Activated naive CD4-positive, alpha-beta T cell treated with anti-CD3 and anti-CD28 coated beads, Interleukin-2, amount 10 ng/mL, durations not matched to agents 7 days and 5 days (primary cell): ENCODE data around the gene KIF18B.
A peak's percentile ranks its signal among the peaks of the same experiment; 100 is the strongest.

ENCODE experiments used
- CTCF ChIA-PET: fragments of 350-600 bp; sonication (Branson Sonifier 250); formaldehyde crosslinking; loops from one replicate; lab custom pipeline; 2021; ENCODE audit warnings: antibody characterized with exemption; lab: Charles Lee
- DNase-seq: peaks from one replicate; pipeline ENCODE4 v3.0.0-alpha.2; 2020
- H3K27ac Mint-ChIP-seq: one replicate; pipeline ENCODE4 v1.8.0; 2021; ENCODE audit warnings: mild to moderate bottlenecking, moderate library complexity, mixed read lengths
- H3K27me3 Mint-ChIP-seq: one replicate; pipeline ENCODE4 v1.8.0; 2021; ENCODE audit warnings: mild to moderate bottlenecking, mixed read lengths
- H3K36me3 Mint-ChIP-seq: one replicate; pipeline ENCODE4 v1.8.0; 2021; ENCODE audit warnings: mixed read lengths
- H3K4me1 Mint-ChIP-seq: one replicate; pipeline ENCODE4 v1.8.0; 2021; ENCODE audit warnings: mixed read lengths
- H3K4me3 Mint-ChIP-seq: one replicate; pipeline ENCODE4 v1.8.0; 2021; ENCODE audit warnings: mild to moderate bottlenecking, moderate library complexity, mixed read lengths
- H3K9me3 Mint-ChIP-seq: one replicate; pipeline ENCODE4 v1.8.0; 2021; ENCODE audit warnings: mixed read lengths

Gene KIF18B

GRCh38 chr17:44914148-44914547 is 33.4 kb downstream of the KIF18B start:
- Mint-ChIP-seq H3K36me3 (no peaks in the 10 kb centered on the region), H3K27ac (no peak overlapping the region), H3K9me3 (no peaks in the 10 kb centered on the region), H3K27me3 (peaks cover 90% of the 10 kb centered on the region), H3K4me3 (no peak overlapping the region), H3K4me1 (peaks cover 5% of the 10 kb centered on the region)
- DNase-seq = no peak
- CTCF ChIA-PET = no interaction called here

GRCh38 chr17:44913676-44914075 is 33.9 kb downstream of the KIF18B start:
- CTCF ChIA-PET = interaction anchor here (1.0 to 1.8 kb wide), 3 partner anchors 11 to 109 kb away, joined by 4 to 6 read pairs (median 5); no protein-coding TSS in a partner anchor
- Mint-ChIP-seq H3K27me3 (peaks cover 91% of the 10 kb centered on the region), H3K27ac (no peak overlapping the region), H3K4me1 (peaks cover 5% of the 10 kb centered on the region), H3K9me3 (no peaks in the 10 kb centered on the region), H3K4me3 (no peak overlapping the region), H3K36me3 (no peaks in the 10 kb centered on the region)
- DNase-seq = no peak

DNA sequence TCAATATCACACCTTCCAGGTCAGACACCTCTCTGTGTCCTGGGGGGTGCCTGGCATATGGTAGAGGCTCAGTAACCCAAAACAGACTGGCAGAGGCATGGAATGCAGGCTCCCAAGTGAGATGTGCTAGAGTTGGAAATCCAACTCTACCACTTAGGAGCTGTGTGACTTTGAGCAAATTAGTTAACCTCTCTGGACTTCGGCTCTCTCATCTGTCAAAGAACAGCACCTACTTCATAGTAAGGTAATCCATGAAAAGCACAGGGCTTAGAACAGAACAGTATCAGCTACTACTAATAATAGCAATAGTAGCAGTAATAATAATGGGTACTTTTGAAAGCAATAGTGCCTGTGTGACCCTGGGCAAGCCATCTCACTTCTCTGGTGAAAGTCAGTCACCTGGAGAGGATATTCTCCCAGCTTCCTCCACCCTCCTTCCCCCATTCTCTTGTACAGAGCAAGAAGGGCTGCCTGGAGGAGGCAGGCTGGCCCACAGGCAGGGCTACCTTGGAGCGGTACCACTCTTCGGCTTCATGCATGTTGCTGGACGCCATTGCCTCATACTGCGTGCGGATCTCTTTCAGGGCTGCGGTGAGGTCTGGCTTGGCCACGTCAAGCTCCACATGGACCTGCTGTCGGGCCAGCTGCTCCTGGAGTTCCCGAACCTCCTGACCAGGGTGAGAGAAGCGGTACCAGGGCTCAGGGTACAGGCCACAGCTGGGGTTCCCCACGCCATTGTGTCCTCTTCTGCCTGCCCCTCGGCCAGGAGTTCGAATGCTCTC is 34.6 kb downstream of the KIF18B start:
- Mint-ChIP-seq H3K27me3 (peaks cover 91% of the 10 kb centered on the region), H3K4me1 (peaks cover 5% of the 10 kb centered on the region), H3K36me3 (no peaks in the 10 kb centered on the region), H3K4me3 (no peak overlapping the region), H3K9me3 (no peaks in the 10 kb centered on the region), H3K27ac (no peak overlapping the region)
- DNase-seq = no peak
- CTCF ChIA-PET = interaction anchor here (1.0 to 1.8 kb wide), 3 partner anchors 11 to 109 kb away, joined by 4 to 6 read pairs (median 5); no protein-coding TSS in a partner anchor

DNA sequence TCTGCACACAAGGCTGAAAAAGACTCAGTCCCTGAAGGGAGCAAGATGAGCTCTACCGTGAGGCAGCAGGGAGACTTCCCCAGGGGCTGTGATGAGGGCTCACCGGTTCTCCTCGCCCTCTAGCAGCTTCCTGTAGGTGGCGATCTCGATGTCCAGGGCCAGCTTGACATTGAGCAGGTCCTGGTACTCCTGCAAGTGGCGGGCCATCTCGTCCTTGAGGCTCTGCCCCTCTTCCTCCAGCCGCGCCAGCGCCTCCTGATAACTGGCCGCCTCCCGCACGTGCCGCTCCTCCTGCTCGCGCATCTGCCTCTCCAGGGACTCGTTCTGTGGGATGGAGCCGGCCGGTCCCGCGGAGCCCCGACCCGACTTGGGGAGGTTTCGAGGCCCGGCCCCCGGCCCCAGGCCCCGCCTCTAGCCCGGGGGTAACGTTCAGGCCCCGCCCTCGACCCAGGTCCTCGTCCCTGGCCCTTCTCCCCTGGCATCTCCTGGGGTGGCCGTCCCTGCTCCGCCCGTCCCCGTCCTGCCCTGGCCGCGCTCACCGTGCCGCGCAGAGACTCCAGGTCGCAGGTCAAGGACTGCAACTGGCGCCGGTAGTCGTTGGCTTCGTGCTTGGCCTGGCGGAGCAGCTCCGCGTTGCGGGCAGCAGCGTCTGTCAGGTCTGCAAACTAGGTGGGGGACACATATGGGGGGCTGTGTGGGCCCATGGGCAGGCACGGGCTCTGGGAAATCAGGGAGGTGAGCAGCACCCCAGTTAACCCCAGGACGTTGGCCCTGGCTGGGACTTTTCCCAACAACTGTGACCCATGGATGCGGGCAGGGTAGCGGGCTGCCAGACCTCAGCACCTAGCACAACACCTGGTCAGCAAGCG is 36.2 kb downstream of the KIF18B start:
- peak overlapping the region; percentile 32 for H3K4me3 Mint-ChIP-seq
- H3K27me3 Mint-ChIP-seq = peaks cover 89% of the 10 kb centered on the region
- CTCF ChIA-PET = interaction anchor here (0.5 to 1.6 kb wide), 11 partner anchors 9 to 346 kb away, joined by 3 to 6 read pairs (median 4); no protein-coding TSS in a partner anchor
- peaks cover 5% of the 10 kb centered on the region for H3K4me1 Mint-ChIP-seq
- H3K27ac Mint-ChIP-seq = no peak overlapping the region
- no peaks in the 10 kb centered on the region for H3K36me3 Mint-ChIP-seq
- peak; percentile 74 for DNase-seq
- no peaks in the 10 kb centered on the region for H3K9me3 Mint-ChIP-seq

DNA sequence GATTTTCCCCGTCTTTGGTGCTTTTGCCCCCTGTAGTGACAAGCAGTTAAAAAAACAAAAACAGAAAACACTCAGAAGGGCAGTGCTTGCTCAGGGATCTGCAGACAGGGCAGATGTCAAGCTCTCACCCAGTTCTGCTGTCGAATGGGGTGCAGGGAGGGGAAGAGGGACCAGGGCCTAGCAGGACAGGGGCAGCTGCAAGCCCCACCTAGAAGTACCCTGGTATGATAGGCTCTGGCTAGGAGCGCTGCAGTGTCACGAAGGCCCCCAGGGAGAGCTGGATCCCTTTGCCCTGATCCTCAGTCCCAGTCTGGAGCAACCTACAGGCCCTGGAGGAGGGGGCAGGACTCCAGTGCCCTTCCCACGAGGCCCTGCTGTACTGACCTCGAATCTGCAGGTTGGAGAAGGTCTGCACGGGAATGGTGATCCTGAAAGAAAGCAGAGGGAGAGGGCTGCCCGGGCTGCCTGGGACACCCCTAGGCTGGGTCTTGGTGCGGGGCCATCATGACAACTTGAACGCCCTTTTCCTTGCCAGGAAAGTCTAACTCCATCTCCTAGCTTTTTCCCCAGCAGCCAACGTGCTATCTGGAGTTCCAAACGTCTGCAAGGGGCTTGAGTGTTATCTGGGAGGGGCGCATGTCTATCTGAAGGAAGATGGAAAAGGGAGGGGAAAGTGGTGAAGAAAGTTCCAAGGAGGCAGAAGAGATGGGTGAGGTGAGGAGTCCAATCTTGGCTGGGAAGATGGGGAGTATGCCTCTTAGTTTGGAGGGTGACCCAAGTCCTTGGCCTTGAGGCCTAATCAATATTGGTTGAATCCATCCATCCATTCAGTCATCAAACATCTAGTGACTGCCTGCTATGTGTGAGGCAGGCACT is 37.1 kb downstream of the KIF18B start:
- CTCF ChIA-PET = interaction anchor here (0.6 to 1.6 kb wide), 13 partner anchors 10 to 287 kb away, joined by 3 to 6 read pairs (median 3); no protein-coding TSS in a partner anchor
- H3K4me3 Mint-ChIP-seq = no peak overlapping the region
- H3K4me1 Mint-ChIP-seq = peaks cover 5% of the 10 kb centered on the region
- H3K27me3 Mint-ChIP-seq = peaks cover 87% of the 10 kb centered on the region
- H3K9me3 Mint-ChIP-seq = no peaks in the 10 kb centered on the region
- H3K27ac Mint-ChIP-seq = no peak overlapping the region
- H3K36me3 Mint-ChIP-seq = no peaks in the 10 kb centered on the region
- DNase-seq = no peak

- no peak for DNase-seq
- H3K9me3 Mint-ChIP-seq = no peaks in the 10 kb centered on the region
- H3K4me1 Mint-ChIP-seq = peaks cover 5% of the 10 kb centered on the region
- CTCF ChIA-PET = interaction anchor here (0.6 to 1.1 kb wide), 5 partner anchors 11 to 113 kb away, joined by 3 read pairs; no protein-coding TSS in a partner anchor
- H3K4me3 Mint-ChIP-seq = no peak overlapping the region
- H3K27me3 Mint-ChIP-seq = peaks cover 80% of the 10 kb centered on the region
- no peak overlapping the region for H3K27ac Mint-ChIP-seq
- no peaks in the 10 kb centered on the region for H3K36me3 Mint-ChIP-seq
Observed at GRCh38 chr17:44909681-44910144, 37.9 kb downstream of the KIF18B start.

GRCh38 chr17:44908761-44909326 is 38.7 kb downstream of the KIF18B start:
- Mint-ChIP-seq H3K27ac (no peak overlapping the region), H3K27me3 (peaks cover 71% of the 10 kb centered on the region), H3K4me1 (peaks cover 5% of the 10 kb centered on the region), H3K4me3 (no peak overlapping the region), H3K9me3 (no peaks in the 10 kb centered on the region), H3K36me3 (no peaks in the 10 kb centered on the region)
- DNase-seq = no peak
- CTCF ChIA-PET = interaction anchor here (1.0 to 1.2 kb wide), 3 partner anchors 9 to 13 kb away, joined by 3 to 4 read pairs (median 3); no protein-coding TSS in a partner anchor

- Mint-ChIP-seq H3K4me1 (no peaks in the 10 kb centered on the region), H3K27ac (no peak overlapping the region), H3K27me3 (peaks cover 66% of the 10 kb centered on the region), H3K9me3 (no peaks in the 10 kb centered on the region), H3K36me3 (no peaks in the 10 kb centered on the region), H3K4me3 (no peak overlapping the region)
- CTCF ChIA-PET = interaction anchor here (1.0 to 1.2 kb wide), 2 partner anchors 8 to 10 kb away, joined by 3 to 4 read pairs; no protein-coding TSS in a partner anchor
- DNase-seq = no peak
Observed at GRCh38 chr17:44907729-44908470, 39.7 kb downstream of the KIF18B start.

DNA sequence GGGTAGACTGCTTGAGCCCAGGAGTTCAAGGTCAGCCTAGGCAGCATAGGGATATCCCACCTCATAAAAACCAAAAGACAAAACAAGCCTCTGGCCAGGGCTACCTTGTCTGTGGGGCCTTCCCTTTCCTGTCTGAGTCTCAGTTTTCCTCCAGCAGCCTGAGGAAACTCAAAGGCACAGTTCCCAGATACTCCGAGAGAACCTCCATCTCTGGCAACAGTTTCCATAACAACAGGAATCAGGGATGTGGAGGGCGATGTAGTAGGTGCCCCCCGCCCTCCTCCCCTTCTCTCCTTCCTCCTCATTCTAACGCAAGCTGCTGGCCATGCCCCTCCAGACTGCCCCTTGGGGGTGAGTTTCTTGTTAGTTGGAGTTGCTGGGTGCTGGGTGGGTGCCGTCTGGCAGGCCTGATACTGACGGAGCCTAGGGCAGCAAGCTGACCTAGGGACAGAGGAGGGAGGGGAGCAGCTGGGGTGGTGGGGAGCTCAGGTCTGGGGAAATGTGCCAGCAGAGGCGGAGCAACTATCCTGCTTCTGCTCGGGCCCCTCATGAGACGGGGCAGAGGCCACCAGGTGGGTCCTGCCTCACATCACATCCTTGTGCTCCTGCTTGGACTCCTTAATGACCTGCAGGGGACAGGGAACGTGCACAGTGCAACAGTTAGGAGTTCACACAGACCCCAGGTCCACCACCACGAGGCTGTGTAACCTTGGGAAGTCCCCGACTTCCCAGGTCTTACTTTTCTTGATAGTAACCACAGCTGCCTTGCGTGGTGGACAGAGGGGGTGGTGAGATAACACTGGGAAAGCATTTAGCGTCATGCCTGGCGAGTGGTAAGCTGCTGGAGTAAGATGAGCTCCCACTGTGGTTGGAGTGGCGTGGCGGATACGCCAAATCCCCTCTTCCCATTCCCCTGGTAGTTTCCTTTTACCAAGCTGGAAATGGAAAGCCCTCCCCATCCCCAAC is 40.5 kb downstream of the KIF18B start:
- H3K9me3 Mint-ChIP-seq = no peaks in the 10 kb centered on the region
- H3K4me3 Mint-ChIP-seq = no peak overlapping the region
- CTCF ChIA-PET = interaction anchor here (1.0 kb wide), 1 partner anchor 13 kb away, joined by 3 read pairs; no protein-coding TSS in a partner anchor
- H3K4me1 Mint-ChIP-seq = no peaks in the 10 kb centered on the region
- no peak overlapping the region for H3K27ac Mint-ChIP-seq
- no peak for DNase-seq
- H3K36me3 Mint-ChIP-seq = no peaks in the 10 kb centered on the region
- peaks cover 66% of the 10 kb centered on the region for H3K27me3 Mint-ChIP-seq

GRCh38 chr17:44906010-44906646 is 41.4 kb downstream of the KIF18B start:
- Mint-ChIP-seq H3K36me3 (no peaks in the 10 kb centered on the region), H3K27ac (no peak overlapping the region), H3K9me3 (no peaks in the 10 kb centered on the region), H3K4me1 (no peaks in the 10 kb centered on the region), H3K4me3 (no peak overlapping the region), H3K27me3 (peaks cover 65% of the 10 kb centered on the region)
- DNase-seq = no peak
- CTCF ChIA-PET = interaction anchor here (1.0 kb wide), 1 partner anchor 14 kb away, joined by 3 read pairs; no protein-coding TSS in a partner anchor
